CD4-positive, alpha-beta T cell treated with Interleukin-4 for 1 hour (primary cell): Measurements from ENCODE around the gene FRMPD2.
"Not testable (repeated sequence)": the region's sequence is repeated elsewhere in the genome, so short reads cannot be mapped to it uniquely, and the experiment has no call there.

Experiments
- DNase-seq, 2 donors: peaks; one replicate each; pipeline ENCODE4 v3.0.0-alpha.2; 2020 to 2022

FRMPD2 gene

DNA sequence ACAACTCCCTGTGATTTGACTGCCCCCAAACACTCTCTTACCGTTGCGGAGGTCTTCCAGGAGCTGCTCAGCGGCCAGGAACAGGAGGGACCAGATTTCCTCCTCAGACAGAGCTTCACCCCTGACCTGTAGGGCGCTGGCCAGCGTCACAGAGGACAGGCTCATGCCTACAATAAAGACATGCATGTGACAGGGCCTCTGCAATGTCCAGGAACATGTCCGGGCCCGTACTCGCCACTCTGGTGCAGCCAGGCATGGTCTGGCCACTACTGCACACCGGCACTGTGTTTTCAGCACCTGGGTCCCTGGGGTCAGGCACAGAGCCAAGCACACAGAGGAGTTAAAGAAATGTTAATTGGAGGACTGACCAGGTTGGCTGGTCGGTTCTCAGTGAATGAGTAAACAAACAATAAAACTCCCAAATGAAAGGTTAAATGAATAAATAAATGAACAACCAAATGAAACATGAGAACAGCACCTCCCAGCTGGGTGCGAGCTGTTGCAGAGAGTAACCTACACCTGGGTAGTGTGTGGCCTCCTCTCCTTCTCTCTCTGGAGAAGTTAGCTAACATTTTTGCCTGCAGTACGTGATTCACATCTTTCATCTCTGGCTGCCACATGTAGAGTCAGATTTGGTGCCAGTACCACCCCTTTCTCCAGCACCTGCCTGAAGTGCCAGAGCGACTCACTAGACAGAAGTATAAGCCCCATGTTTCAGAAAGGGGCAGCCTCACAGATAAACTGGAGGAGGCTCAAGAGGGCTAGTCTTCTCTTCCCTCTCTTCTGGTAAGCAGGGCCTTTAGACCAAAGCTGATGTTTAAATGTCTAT is 22.8 kb downstream of the FRMPD2 start:
- DNase-seq: no peak

DNA sequence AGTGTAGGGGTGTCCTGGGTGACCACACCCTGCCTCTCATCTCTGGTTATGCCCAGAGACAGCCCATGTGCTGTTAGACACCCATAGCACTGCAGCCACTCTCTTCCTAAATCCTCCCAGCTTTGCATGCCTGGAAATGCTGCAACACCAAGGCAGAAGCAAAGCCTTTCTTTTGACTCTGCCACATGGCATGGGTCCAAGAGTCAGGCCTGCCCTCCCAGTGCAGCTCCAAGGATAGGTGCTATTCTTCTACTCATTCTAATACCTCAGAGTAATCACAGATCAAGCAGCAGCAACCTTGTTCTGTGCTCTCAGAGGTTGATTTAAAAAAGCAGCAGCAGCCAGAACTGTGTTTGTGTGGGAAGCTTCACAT is 23.4 kb downstream of the FRMPD2 start:
- DNase-seq: no peak

- no peak for DNase-seq
Observed at GRCh38 chr10:48249763-48250351, 24.6 kb downstream of the FRMPD2 start.

GRCh38 chr10:48249004-48249762 is 25.3 kb downstream of the FRMPD2 start:
- DNase-seq: no peak

DNA sequence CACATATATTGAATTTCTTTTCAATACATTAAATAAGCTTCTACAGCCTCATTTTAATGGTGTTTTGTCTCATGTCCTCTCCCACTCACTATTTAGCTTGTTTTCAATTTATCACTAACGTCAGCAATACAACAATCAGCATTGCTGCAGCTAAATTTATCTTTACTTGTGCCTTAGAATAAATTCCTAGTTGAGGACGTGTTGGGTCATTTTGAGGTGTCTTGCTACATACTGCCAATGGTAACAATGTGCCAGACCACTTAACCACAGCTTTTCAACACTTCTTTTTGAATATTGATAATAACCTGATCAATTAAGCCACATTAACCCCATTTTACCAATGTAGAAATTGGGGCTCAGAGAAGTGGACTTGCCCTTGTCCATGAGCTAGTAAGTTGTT is 26.0 kb downstream of the FRMPD2 start:
- no peak for DNase-seq

DNA sequence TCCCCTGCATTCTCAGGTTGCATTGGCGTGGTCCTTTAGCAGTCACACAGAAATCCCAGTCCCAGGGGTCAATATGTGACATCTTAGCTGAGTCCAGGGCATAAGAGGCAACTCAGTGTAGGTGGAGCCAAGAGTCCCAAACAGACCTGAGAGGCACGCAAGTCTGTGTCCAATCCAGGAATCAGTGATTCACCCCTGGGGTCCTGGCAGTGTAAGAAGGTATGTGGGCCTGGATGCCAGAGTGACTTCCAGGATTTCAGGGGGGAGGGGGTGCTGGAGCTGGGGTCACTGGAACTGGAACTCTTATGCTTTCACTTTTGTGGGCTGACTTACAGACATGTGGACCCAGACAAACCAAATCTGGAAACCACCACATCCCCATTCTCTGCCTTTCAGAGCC is 26.8 kb downstream of the FRMPD2 start:
- DNase-seq: no peak

DNA sequence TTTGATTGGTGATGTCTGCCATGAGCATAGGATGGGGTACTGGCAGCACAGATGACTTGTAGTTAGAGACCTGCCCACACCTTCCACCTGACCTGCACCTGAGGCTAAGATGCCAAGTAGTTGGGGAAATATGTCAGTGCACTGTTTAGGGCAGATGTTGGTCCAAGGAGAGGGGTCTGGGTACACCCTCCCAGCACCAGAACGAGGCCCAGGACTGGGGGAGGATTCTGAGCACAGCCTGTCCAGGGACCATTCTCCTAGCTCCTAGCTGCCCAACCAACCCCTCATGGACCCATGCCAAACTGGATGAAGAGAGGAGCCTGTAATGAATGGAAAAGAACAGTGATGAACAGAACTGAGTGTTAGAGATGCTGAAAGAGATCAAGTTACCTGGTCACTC is 28.0 kb downstream of the FRMPD2 start:
- DNase-seq: no peak

GRCh38 chr10:48245977-48246376 is 28.5 kb downstream of the FRMPD2 start:
- no peak for DNase-seq

- DNase-seq: not testable (repeated sequence)
Observed at GRCh38 chr10:48243921-48244320, 30.6 kb downstream of the FRMPD2 start.

DNA sequence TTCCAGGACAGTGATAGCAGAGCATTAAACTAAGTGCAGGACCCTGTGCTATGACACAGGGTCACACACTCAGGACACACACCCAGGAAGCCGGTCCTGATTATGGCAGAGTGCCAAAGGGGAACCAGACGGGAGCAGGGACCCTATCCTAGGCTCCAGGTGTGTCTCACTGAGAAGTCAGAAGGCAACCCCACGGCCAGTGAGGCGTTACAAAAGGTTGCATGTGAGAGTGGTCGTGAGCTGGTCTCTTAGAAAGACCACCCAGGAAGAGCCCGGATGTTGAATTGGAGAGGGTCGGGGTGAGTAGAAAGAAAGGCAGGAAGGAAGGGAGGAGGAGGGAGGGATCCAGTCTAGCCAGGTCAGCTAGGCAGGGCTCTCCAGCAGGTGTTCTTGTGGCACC is 31.0 kb downstream of the FRMPD2 start:
- no peak for DNase-seq

GRCh38 chr10:48242171-48242904 is 32.2 kb downstream of the FRMPD2 start:
- no peak for DNase-seq

DNA sequence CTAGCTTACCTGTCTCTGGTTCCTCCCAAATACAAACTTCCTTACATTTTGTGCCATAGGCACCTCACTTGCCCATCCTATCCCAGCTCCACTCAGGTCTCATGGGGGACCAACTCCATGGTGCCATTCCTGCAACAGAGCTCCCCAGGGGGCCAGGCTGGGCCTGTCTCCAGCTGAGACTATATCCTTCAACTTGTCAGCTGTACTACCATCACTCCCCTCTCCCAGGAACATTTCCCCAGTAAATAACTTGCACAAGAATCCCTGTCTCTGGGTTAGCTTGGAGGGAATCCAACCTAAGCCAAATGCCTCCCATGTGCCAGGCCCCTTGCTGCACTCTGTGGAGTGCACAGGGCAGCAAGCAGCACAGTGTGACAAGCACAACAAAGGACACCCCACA is 33.2 kb downstream of the FRMPD2 start:
- DNase-seq: no peak

DNA sequence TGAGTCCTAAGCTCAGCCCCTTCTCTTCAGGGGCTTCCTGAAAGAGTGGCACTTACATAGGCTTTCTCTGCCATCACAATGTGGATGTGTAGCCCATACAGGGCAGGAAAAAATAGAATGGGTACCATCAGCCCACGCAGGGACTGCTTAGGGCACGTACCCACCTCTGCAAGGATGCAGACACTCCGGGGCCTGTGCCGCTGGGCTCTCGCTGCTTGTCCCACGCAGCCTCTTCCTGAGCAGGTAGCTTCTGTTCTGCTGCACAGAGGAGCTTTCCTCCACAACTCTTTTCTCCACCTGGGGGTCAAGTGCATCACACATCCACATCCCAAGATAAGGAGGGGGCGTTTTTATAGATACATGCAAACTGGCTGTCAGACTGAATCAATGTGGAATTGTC is 34.3 kb downstream of the FRMPD2 start:
- no peak for DNase-seq

GRCh38 chr10:48239618-48240017 is 34.9 kb downstream of the FRMPD2 start:
- DNase-seq: no peak

DNA sequence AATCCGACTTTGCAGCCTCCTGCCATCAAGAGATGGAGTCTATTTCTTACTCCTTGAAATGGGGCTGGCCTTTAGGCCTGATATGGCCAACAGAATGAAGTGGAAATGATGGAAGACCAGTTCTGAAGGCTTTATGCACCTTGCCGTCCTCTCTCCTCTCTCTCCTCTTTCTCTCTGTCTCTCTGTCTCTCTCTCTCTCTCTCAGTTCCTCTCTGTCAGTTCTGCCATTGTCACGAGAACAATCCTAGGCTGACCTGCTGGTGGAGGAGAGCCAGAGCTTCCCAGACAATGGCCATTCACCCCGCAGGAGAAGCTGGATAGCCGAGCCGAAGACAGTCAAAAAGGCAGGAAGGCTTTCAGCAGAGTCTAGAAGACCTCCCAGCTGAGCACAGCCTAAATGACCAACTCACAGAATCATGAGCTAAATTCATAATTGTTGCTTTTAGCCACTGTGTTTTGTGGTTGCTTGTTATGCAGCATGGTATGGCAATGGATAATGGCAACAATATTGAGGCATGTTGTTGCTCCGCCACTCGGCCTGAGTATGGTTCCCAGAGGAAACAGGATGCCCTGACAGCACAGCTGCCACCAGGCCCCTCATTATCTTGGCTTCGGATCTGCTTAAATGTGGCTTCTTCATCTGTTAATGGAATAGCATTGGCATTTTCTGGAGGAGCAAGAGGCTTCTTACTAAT is 35.5 kb downstream of the FRMPD2 start:
- DNase-seq: no peak

DNA sequence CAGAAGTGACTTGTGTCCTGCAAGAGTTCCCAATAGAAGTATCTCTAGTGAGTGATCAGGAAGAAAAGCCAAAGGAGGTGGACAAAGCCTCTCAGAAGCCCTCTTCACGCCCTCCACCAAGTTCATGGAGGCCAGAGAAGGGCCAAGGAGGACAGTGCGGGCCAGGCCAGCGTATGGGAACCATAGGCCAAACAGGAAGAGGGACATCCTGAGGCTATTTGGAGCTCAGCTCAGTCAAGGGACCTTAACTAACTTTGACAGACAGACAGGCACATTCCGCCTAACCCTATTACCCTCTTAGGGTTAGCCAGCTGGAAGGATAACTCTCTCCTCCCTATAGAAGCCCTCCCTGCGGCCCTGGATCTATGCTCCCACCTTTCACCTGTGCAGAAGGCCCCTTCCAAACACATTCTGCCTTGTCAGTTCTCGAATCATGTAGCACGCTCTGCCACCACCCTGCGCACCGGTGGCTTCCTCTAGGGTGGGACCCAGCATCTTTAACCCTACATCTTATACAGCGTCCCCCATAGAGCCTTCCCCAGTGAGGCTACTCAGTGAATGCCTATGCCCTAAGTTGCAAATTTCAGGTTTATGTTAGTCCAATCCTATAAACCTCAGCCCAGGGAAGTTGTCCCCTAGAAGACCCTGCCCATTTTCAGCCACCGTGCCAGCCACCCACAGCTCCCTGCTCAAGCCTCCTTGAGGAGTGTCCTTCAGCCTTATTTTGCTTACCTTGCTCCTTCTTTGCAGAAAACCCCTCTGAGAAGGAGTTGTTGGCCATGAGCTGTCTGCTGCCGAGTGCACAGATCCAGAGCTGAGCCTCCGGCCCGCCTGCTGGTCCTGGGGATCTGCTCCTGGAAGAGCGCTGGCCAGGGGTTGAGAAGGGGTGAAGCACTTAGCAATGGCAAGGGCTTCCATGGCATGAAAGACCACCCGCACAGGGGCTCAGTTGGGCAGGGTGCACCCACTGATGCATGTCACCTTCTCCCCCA is 36.9 kb downstream of the FRMPD2 start:
- DNase-seq: no peak

DNA sequence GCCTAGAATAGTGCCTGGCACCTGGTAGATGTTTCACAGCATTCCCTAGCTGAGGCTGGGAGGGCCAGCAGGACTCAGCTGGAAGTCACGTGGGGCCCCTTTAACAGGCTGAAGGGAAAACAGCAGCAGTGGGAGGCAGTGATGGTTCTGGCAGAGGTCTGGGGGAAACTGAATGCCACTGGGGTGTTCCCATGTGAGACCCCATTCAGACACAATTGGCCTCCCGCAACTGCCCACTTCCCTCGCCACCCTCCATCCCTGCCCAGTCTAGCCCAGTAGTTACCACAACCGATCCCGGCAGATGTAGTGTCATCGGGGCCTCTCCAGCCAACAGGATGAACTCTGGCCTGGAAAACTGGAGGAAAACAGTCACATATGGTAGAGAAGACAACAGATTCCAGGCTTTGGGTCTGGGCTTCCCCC is 38.3 kb downstream of the FRMPD2 start:
- DNase-seq: no peak

- DNase-seq: no peak
Observed at GRCh38 chr10:48235501-48235900, 39.0 kb downstream of the FRMPD2 start.

DNA sequence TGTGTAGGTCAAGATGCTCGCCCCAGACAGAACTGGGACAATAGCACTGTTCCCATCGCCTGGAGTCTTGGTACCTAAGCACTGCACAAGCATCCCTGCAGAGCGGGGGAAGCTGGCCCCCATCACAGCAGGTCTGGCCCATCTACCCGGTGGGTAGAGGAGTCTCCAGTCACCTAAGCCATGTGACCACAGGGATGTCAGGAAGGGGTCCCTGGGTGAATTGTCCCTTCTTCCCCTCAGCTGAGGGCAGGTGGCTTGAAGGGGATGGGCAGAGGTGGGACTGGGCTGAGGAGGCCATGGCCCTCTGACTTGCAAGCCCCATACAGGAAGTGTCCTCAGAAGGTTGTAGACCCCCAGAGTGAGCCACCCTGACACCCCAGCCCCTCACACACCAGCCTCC is 39.7 kb downstream of the FRMPD2 start:
- DNase-seq: no peak

DNA sequence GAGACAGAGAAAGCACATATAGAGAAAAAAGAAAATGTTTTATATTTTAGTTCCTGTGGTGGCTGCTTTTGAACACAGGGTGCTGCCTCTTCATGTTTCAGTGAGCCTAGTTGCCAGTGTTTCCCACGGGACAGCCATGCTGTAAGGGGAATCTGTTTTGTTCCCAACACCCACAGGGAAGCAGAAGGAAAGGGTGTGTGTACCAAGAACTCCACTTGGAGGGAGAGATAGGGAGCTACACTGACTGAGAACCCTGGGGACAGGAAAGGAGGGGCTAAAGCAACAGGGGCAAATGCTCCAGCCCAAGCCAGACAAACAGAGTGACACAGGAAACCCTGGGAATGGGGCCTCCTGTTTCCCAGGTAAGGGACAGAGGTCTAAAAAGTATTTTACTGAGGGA is 40.2 kb downstream of the FRMPD2 start:
- no peak for DNase-seq

GRCh38 chr10:48233559-48234005 is 40.9 kb downstream of the FRMPD2 start:
- DNase-seq: no peak
